ENCODE data around the gene C1orf116.

Gene C1orf116

GRCh38 chr1:207034998-207035397 lies 2.4 kb upstream of the C1orf116 start:
- DNase-seq (ENCODE audit: low read depth in 2 of 2): no peak

GRCh38 chr1:207034208-207034607 lies 1.7 kb upstream of the C1orf116 start:
- DNase-seq (ENCODE audit: low read depth in 2 of 2): no peak

GRCh38 chr1:207033302-207033701 lies 746 bp upstream of the C1orf116 start:
- DNase-seq (ENCODE audit: low read depth in 2 of 2): no peak

- DNase-seq (ENCODE audit: low read depth in 2 of 2): no peak
Observed at GRCh38 chr1:207031632-207032264, 808 bp downstream of the C1orf116 start.

- no peak for DNase-seq (ENCODE audit: low read depth in 2 of 2)
Observed at GRCh38 chr1:207031016-207031415, 1.5 kb downstream of the C1orf116 start.

- DNase-seq (ENCODE audit: low read depth in 2 of 2): no peak
Observed at GRCh38 chr1:207030522-207031009, 2.0 kb downstream of the C1orf116 start.

GRCh38 chr1:207029701-207030521 lies 2.6 kb downstream of the C1orf116 start:
- DNase-seq (ENCODE audit: low read depth in 2 of 2): no peak

GRCh38 chr1:207028884-207029650 lies 3.5 kb downstream of the C1orf116 start:
- no peak for DNase-seq (ENCODE audit: low read depth in 2 of 2)

GRCh38 chr1:207027921-207028320 lies 4.6 kb downstream of the C1orf116 start:
- DNase-seq (ENCODE audit: low read depth in 2 of 2): no peak

GRCh38 chr1:207027206-207027777 lies 5.3 kb downstream of the C1orf116 start:
- no peak for DNase-seq (ENCODE audit: low read depth in 2 of 2)

- no peak for DNase-seq (ENCODE audit: low read depth in 2 of 2)
Observed at GRCh38 chr1:207026104-207026534, 6.4 kb downstream of the C1orf116 start.

- no peak for DNase-seq (ENCODE audit: low read depth in 2 of 2)
Observed at GRCh38 chr1:207025146-207025880, 7.2 kb downstream of the C1orf116 start.

GRCh38 chr1:207024202-207025145 lies 8.1 kb downstream of the C1orf116 start:
- no peak for DNase-seq (ENCODE audit: low read depth in 2 of 2)

GRCh38 chr1:207022996-207023679 lies 9.4 kb downstream of the C1orf116 start:
- DNase-seq (ENCODE audit: low read depth in 2 of 2): no peak

- no peak for DNase-seq (ENCODE audit: low read depth in 2 of 2)
Observed at GRCh38 chr1:207021876-207022596, 10.5 kb downstream of the C1orf116 start.

GRCh38 chr1:207021139-207021861 lies 11.3 kb downstream of the C1orf116 start:
- no peak for DNase-seq (ENCODE audit: low read depth in 2 of 2)

GRCh38 chr1:207020709-207021107 lies 11.8 kb downstream of the C1orf116 start:
- no peak for DNase-seq (ENCODE audit: low read depth in 2 of 2)

GRCh38 chr1:207020065-207020708 lies 12.4 kb downstream of the C1orf116 start:
- DNase-seq (ENCODE audit: low read depth in 2 of 2): no peak

Measured in stimulated activated CD8-positive, alpha-beta memory T cell treated with anti-CD3 and anti-CD28 coated beads, Interleukin-7, amount 100 ng/mL, for 4 hours (primary cell).